Fibroblast of skin of left quadriceps (primary cell): ENCODE results near the gene OASL.
"Not testable (repeated sequence)": the region's sequence is repeated elsewhere in the genome, so short reads cannot be mapped to it uniquely, and the experiment has no call there.

Source experiments
- DNase-seq, 2 experiments: peaks; one replicate each; pipeline ENCODE4 v3.0.0-alpha.2; 2013; ENCODE audit warnings: low read depth in 2 of 2

Gene OASL, protein sequence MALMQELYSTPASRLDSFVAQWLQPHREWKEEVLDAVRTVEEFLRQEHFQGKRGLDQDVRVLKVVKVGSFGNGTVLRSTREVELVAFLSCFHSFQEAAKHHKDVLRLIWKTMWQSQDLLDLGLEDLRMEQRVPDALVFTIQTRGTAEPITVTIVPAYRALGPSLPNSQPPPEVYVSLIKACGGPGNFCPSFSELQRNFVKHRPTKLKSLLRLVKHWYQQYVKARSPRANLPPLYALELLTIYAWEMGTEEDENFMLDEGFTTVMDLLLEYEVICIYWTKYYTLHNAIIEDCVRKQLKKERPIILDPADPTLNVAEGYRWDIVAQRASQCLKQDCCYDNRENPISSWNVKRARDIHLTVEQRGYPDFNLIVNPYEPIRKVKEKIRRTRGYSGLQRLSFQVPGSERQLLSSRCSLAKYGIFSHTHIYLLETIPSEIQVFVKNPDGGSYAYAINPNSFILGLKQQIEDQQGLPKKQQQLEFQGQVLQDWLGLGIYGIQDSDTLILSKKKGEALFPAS

GRCh38 chr12:121038861-121039668 lies at the start of gene OASL:
OASL (minus strand) TSS chr12:121039246; CDS start chr12:121038971, 275 bp downstream.
- DNase-seq: peak in 1 of 2 experiments; percentile 4

- no peak for DNase-seq
Measured at GRCh38 chr12:121088195-121088585, 49.1 kb upstream of the OASL start.

DNA sequence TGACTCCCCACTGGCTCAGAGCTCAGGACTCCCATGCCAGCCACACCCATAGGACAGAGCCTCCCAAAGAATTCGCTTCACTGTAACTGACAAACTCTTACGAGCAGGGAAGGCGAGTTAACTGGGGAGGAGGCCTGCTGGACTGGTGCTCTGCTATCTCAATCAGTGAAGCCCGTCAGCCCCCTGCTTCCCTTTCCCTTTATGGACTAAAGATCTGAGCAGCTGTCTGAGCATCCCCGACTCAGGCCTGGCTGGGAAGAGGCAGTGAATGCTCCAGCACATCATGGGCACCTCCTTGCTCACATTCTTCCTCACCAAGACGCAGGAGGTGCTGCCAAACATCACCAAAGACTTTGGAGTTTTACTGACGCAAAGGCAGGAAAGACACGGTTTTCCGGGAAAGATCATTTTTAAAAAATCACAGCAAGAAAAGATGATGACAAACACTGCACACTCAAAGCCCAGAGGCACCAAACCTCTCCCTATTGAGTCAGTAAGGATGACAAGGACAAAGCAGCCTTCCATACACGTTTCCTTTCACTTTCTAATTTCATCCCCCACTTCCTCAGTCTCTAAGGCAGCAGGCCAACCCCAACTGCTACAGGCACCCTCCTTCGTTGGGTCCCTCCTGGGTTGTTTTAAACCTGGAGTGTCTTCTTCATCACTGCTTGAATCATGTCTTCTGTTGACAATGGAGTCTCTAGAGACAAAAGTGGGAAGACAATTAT lies 48.6 kb upstream of the OASL start:
- DNase-seq: no peak

- no peak for DNase-seq
Measured at GRCh38 chr12:121086781-121087295, 47.8 kb upstream of the OASL start.

DNA sequence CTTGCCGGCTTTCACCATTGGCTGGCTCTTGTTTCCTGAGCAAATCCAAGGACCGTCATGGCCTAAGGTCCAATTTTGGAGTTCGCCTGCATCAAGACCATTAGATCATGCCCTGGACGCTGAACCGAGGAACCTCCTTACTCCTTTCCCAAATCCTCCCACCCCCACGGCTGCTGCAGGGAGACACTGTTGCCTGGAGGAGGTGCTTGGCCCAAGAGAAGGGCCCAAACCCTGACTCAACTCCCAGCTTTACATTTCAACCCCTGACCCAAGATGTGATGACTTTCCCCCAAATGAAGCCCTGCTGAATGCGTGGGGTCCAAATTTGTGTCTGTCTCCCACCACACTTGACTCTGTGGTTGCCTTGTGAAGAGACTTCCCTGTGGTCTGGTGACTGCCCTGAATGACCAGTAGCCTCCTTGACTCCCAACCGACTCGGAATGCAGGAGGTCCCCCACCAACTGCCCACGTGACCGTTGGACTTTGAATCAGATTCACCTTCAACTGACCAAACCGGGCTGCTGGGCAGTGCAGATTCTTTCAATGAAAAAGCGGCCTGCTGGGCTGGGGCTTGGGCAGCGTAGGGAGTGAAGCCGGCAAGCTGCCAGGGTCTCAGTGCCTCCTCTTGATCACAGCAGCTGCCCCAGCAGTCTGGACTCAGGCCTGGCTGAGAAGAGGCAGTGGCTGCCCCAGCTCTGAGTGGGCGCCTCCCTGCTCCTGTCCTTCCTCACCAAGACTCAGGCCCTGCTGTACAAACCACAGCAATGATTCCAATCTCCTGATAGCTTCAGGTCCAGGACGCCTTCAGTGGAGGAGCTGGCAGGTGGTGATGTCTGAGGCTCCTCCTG lies 46.7 kb upstream of the OASL start:
- DNase-seq: no peak

GRCh38 chr12:121085069-121085468 lies 46.0 kb upstream of the OASL start:
- DNase-seq: no peak

- DNase-seq: no peak
Measured at GRCh38 chr12:121084229-121084628, 45.2 kb upstream of the OASL start.

DNA sequence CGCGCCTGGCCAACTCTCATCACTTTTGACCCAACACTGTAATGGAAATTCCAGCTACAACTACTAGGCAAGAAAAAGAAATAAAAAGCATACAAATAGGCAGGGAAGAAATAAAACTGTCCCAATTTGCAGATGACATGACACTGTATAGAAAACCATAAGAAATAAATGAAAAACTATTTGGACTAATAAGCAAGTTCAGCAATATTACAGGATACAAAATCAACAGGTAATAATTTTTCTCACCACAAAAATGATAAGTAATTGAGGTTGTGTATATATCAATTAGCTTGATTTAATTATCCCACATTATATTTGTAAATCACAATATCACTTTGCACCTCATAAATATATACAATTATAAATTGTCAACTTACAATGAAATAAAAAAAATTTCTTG lies 41.9 kb upstream of the OASL start:
- DNase-seq: no peak

DNA sequence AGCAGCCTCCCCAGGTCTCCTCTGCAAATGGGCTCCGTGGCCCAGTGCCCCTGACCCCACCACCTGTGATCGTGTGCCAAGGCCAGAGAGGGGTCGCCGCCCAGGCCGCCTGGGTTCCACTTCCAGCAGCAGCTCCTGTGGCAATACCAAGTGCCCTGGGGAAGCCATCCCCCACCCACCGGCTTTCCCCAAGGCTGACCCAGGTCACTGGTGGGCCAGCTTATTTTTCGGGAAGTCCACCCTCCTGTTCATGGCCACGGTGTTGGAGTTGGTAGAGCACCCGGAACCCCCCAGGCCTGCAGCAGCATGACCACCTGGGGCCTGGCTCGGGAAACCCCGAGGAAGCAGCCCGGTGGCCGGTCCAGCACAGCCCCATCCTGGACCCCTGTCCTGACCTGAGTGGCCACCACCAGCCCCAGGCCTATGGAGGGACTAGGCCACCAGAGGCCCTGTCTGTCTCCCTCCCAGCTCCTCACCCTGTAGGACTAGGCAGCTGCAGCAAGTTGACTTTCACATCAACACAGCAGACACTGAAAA lies 40.8 kb upstream of the OASL start:
- no peak for DNase-seq

DNA sequence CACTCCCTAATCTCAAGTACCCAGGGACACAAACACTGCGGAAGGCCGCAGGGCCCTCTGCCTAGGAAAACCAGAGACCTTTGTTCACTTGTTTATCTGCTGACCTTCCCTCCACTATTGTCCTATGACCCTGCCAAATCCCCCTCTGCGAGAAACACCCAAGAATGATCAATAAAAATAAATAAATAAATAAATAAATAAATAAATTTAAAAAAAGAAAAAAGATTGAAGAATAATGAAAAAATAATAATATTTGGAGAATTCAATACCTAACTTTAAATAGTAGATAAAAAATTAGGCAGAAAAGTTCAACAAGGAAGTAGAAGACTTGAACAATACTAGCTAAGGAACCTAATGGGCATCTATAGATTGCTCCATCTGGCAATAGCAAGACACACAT lies 38.4 kb upstream of the OASL start:
- DNase-seq: not testable (repeated sequence)

DNA sequence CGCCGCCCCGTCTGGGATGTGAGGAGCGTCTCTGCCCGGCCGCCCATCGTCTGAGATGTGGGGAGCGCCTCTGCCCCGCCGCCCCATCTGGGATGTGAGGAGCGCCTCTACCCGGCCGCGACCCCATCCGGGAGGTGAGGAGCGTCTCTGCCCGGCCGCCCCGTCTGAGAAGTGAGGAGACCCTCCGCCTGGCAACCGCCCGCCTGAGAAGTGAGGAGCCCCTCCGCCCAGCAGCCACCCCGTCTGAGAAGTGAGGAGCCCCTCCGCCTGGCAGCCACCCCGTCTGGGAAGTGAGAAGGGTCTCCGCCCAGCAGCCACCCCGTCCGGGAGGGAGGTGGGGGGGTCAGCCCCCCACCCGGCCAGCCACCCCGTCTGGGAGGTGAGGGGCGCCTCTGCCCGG lies 36.9 kb upstream of the OASL start:
- DNase-seq: not testable (repeated sequence)

DNA sequence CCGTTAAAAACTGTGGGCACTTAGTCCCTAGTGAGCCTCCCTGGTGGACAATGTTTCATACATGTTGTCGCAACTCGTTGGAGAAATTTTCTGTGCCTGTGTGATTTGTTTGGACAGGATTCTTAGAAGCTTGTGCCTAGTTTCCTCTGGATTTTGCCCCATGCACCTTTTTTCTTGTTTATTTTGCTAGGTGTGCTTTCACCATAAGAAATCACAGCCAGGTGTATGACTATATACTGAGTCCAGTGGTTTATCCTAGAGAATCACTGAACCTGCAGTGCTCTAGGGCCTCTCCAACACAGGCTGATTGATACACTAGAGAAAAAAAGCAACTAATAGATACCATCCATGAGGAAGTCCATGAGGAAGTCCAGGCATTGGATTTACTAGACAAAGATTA lies 33.1 kb upstream of the OASL start:
- no peak for DNase-seq

DNA sequence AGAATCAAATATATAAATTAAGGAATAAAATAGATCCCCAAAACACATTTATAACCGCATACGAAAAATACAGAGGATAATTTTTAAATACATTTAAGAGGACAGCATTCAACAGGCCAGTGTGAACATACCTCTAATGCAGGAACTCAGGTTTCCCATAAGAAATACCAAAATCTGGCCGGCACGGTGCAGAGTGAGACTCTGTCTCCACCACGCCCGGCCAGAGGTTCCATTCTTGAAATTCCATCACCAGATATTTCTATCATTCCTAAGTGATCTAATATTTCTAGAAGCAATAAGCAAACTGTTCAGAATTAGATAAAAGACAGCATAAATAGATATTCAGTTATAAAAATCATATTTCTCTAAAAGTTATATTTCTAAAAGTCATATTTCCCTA lies 30.2 kb upstream of the OASL start:
- DNase-seq: no peak

- DNase-seq: no peak
Measured at GRCh38 chr12:121065345-121065744, 26.3 kb upstream of the OASL start.

DNA sequence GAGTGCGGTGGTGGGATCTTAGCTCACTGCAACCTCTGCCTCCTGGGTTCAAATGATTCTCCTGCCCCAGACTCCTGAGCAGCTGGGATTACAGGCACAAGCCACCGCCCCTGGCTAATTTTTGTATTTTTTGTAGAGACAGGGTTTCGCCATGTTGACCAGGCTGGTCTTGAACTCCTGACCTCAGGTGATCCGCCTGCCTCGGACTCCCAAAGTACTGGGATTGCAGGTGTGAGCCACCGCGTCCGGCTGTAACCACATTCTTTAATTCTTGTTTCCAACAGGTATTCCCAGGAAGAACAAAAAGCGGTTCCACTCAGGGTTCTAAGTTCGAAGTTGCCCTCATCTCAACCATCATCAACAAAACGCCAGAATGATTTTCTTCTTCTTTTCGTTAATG lies 25.5 kb upstream of the OASL start:
- not testable (repeated sequence) for DNase-seq

- no peak for DNase-seq
Measured at GRCh38 chr12:121064116-121064515, 25.1 kb upstream of the OASL start.

- no peak for DNase-seq
Measured at GRCh38 chr12:121062391-121063045, 23.5 kb upstream of the OASL start.

DNA sequence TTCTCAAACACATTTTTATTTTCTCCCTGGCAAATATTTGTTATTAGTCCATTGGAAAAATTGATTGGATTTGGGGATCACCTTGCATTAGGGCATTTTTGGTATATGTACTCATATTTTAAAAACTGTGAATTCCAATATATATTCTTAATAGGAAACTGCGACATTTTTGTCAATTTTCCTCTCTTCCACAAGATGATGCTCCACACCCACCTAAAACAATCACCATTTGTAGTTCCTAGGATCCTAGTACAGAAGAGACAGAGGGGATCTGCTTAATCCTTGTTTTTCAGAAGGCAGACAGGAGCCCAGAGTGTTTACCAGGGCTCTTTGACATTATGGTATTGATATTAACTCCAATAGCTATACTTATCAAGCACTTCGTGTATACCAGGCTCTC lies 22.8 kb upstream of the OASL start:
- DNase-seq: no peak

DNA sequence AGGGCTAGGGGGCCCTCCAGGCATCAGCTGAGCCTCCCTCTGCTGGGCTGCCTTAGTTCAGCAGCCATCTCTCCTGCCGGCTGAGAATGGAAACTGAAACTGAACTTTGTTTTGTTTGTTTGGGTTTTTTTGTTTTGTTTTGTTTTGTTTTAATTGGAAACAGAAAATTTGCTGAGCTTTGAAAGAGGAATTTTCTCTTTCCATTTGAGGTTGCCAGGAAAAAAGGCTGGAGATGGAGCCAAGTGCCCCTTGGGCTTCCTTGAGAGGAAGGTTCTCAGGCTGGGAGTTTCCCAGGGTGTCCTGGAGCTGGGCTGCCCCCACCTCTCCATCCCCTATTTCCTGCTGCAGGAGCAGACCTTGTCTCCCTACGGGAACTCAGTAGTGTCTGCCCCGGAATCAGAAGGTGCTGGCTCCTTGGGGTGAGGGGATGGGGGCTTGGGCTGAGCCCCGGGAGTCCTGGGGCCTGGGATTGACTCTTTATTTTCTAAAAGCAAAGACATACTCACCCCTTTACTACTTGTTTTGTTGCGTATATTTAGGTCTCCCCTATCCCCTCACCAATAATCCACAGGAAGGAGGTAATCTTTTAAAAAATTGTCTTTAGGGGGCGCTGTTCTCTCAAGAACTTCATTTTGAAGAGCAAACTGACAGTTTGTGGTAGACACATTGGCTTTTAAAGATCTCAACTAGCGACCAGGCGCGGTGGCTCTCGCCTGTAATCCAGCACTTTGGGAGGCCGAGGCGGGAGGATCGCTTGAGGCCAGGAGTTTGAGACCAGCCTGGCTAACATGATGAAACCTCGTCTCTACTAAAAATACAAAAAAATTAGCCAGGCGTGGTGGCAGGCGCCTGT lies 21.3 kb upstream of the OASL start:
- peak in 1 of 2 experiments; percentile 18 for DNase-seq
